ENCODE data around the gene URB1.

- TF ChIP-seq REST (IDR thresholded peaks at IDR 0.05; ENCODE audit: insufficient read depth in 1 of 2, low read depth in 2 of 2, low read length in 2 of 2) (no peak), POLR2AphosphoS5 (IDR thresholded peaks at IDR 0.05; ENCODE audit: low read depth, low read length) (no peak), SIN3A (IDR thresholded peaks at IDR 0.05; ENCODE audit: borderline replicate concordance, insufficient read depth, low read length) (no peak), TAF1 (IDR thresholded peaks at IDR 0.05; ENCODE audit: borderline replicate concordance, insufficient read depth, low read length) (no peak), FOXP2 (optimal IDR thresholded peaks at IDR 0.05; ENCODE audit: borderline replicate concordance, extremely low read depth, extremely low read length, insufficient read depth) (no peak)
These were observed 70.1 kb downstream of the URB1 start for GRCh38 chr21:32322676-32323075.
